Measurements from ENCODE around the gene FLVCR2. TPM values are rescaled to one million over a fixed set of nuclear protein-coding genes. Genes with fewer than 3 reads are reported as not detected.
A peak's percentile ranks its signal among the peaks of the same experiment; 100 is the strongest.

Gene FLVCR2
- total and polyA plus RNA-seq, 5 donors from 2014 or later = 4.4 to 7.7 (median 5.4) TPM

DNA sequence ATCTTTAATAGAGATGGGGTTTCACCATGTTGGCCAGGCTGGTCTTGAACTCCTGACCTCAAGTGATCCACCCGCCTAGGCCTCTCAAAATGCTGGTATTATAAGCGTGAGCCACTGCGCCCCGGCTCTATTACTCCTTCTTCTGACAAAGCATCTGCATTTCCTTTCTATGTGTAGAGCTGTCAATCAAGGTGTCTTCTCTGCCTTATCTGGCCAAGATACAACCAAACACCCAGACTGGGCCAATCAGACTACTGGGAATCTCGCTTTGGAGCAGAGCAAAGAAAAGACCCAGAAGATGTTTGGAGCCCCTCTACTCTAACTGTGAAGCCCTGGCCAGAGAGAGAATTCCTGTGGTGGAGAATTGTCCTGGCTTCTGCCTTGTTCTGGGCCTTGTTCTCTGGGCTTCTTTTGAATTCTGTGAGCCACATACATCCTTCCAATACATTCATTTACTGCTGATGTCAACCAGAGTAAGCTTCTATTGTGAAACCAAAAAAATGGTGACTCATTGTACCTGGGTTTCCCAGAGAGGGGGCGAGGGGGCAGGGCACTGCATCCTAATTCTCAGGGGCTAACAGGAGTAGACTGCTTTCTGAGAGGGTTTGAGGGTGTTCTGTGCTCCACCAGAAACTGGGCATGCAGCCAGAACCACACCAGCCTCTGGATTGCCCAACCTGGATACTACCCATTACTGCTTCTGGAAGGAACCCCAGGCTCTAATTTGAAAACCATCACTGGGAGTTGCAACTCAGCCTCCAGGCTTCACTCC lies 18.8 kb upstream of the FLVCR2 start:
- Mint-ChIP-seq H3K27ac (peak overlapping the region; percentile 85 to 94 (median 85)), H3K27me3 (no peaks in the 10 kb centered on the region), H3K4me1 (peaks cover 21 to 45% (median 31%) of the 10 kb centered on the region in 4 donors), H3K9me3 (peaks cover 0 to 3% (median 0%) of the 10 kb centered on the region in 7 donors), H3K4me3 (peak overlapping the region in 2 of 4 donors; percentile 48 to 59), H3K36me3 (no peaks in the 10 kb centered on the region)
- ATAC-seq (ENCODE audit: low read depth in 2 of 2) (peak; percentile 41 to 45), DNase-seq (peak in 1 of 3 donors; percentile 49)
- peak overlapping the region; percentile 59 for H3K27ac ChIP-seq (ENCODE audit: insufficient read depth, low read length, poor library complexity, severe bottlenecking)
- H3K36me3 ChIP-seq (ENCODE audit: control insufficient read depth, insufficient read depth, low read length) = no peaks in the 10 kb centered on the region
- H3K27me3 ChIP-seq (ENCODE audit: control insufficient read depth, insufficient read depth, low read length) = no peaks in the 10 kb centered on the region
- peaks cover 20% of the 10 kb centered on the region for H3K4me1 ChIP-seq (ENCODE audit: control insufficient read depth, insufficient read depth, low read length, poor library complexity, severe bottlenecking)
- no peaks in the 10 kb centered on the region for H3K9me3 ChIP-seq (ENCODE audit: control insufficient read depth in 2 of 2, low read length in 2 of 2)
- H3K4me3 ChIP-seq (ENCODE audit: low read depth, low read length) = no peak overlapping the region

DNA sequence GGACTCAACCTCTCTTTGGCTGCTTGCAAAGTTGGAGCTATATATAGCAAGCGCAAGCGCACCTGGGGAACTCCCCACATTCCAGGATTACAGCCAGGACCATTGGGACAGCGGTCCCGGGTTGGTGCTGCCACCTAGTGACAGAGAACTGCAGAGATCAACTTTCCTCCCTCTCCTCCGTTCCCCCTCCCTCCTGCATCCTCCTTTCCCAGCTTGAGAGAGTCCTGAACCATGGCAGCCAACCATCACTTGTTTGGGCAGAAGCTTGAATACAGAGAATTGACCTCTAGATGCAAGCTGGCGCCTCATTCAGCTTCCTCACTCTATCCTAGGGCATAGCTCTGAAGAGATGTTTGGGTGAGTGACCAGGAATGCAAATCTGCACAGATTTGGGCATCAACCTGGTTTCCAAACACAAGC lies 17.4 kb upstream of the FLVCR2 start:
- Mint-ChIP-seq H3K27me3 (no peaks in the 10 kb centered on the region), H3K27ac (peak overlapping the region; percentile 53 to 93 (median 70)), H3K4me3 (peak overlapping the region; percentile 17 to 86 (median 39)), H3K36me3 (no peaks in the 10 kb centered on the region), H3K4me1 (peaks cover 23 to 58% (median 39%) of the 10 kb centered on the region in 4 donors), H3K9me3 (peaks cover 0 to 3% (median 0%) of the 10 kb centered on the region in 7 donors)
- no peaks in the 10 kb centered on the region for H3K27me3 ChIP-seq (ENCODE audit: control insufficient read depth, insufficient read depth, low read length)
- H3K4me1 ChIP-seq (ENCODE audit: control insufficient read depth, insufficient read depth, low read length, poor library complexity, severe bottlenecking) = peaks cover 27% of the 10 kb centered on the region
- H3K27ac ChIP-seq (ENCODE audit: insufficient read depth, low read length, poor library complexity, severe bottlenecking) = peak overlapping the region; percentile 59
- DNase-seq (peak in 2 of 3 donors; percentile 31 to 32), ATAC-seq (ENCODE audit: low read depth in 2 of 2) (peak; percentile 7 to 29)
- H3K36me3 ChIP-seq (ENCODE audit: control insufficient read depth, insufficient read depth, low read length) = no peaks in the 10 kb centered on the region
- peak overlapping the region; percentile 28 for H3K4me3 ChIP-seq (ENCODE audit: low read depth, low read length)
- no peaks in the 10 kb centered on the region for H3K9me3 ChIP-seq (ENCODE audit: control insufficient read depth in 2 of 2, low read length in 2 of 2)

DNA sequence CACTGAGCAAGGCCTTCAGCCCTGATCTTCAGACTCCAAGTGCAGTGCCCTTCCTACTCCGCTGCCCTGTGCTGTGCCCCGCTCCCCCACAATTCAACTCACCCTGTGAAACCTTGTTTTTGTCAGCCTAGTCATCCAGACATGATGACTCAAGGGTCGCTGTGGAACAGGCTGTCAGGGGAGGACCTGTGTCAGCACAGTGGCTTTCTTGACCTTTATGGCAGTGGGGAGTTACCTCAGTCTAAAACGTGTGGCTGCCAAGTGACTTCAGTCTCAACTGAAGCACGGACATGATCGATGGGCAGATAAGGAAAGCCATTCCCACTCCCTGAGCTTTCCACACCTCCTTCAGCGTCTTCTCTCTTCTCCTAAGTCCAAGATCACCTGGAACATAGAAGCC lies 16.3 kb upstream of the FLVCR2 start:
- Histone ChIP-seq H3K4me3 (ENCODE audit: low read depth, low read length) (no peak overlapping the region), H3K36me3 (ENCODE audit: control insufficient read depth, insufficient read depth, low read length) (no peaks in the 10 kb centered on the region), H3K9me3 (ENCODE audit: control insufficient read depth in 2 of 2, low read length in 2 of 2) (no peaks in the 10 kb centered on the region), H3K4me1 (ENCODE audit: control insufficient read depth, insufficient read depth, low read length, poor library complexity, severe bottlenecking) (peaks cover 37% of the 10 kb centered on the region), H3K27me3 (ENCODE audit: control insufficient read depth, insufficient read depth, low read length) (no peaks in the 10 kb centered on the region), H3K27ac (ENCODE audit: insufficient read depth, low read length, poor library complexity, severe bottlenecking) (peak overlapping the region; percentile 59)
- Mint-ChIP-seq H3K4me3 (peak overlapping the region in 1 of 4 donors; percentile 2), H3K9me3 (peaks cover 0 to 2% (median 0%) of the 10 kb centered on the region in 7 donors), H3K27ac (peak overlapping the region; percentile 53 to 93 (median 65)), H3K27me3 (no peaks in the 10 kb centered on the region), H3K4me1 (peaks cover 29 to 69% (median 48%) of the 10 kb centered on the region in 4 donors), H3K36me3 (no peaks in the 10 kb centered on the region)
- ATAC-seq (ENCODE audit: low read depth in 2 of 2) (peak in 1 of 2 donors; percentile 27), DNase-seq (peak in 1 of 3 donors; percentile 61)

DNA sequence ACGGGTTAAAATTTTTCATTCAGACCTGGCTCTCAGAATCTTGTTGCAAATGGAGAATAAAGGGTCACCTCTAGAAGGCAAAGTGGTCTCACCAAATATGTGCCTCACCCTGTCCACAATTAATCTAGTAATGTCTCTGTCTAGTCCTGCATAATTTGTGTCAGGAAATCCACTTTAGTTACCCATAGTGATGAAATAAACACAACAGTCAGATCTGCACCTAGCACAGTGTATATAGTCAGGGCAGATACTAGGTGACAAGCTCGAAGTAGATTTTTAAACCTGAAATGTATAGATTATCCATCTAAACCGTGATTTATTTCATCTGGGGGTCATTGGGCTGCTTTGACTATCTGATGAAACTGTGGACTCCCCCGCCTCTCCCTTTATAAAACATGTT lies 15.9 kb upstream of the FLVCR2 start:
- Histone ChIP-seq H3K27me3 (ENCODE audit: control insufficient read depth, insufficient read depth, low read length) (no peaks in the 10 kb centered on the region), H3K27ac (ENCODE audit: insufficient read depth, low read length, poor library complexity, severe bottlenecking) (peak overlapping the region; percentile 59), H3K9me3 (ENCODE audit: control insufficient read depth in 2 of 2, low read length in 2 of 2) (no peaks in the 10 kb centered on the region), H3K4me3 (ENCODE audit: low read depth, low read length) (no peak overlapping the region), H3K4me1 (ENCODE audit: control insufficient read depth, insufficient read depth, low read length, poor library complexity, severe bottlenecking) (peaks cover 41% of the 10 kb centered on the region), H3K36me3 (ENCODE audit: control insufficient read depth, insufficient read depth, low read length) (no peaks in the 10 kb centered on the region)
- peak overlapping the region in 1 of 4 donors; percentile 36 for H3K4me3 Mint-ChIP-seq
- peak overlapping the region; percentile 53 to 93 (median 65) for H3K27ac Mint-ChIP-seq
- peaks cover 0 to 1% (median 0%) of the 10 kb centered on the region in 7 donors for H3K9me3 Mint-ChIP-seq
- no peaks in the 10 kb centered on the region for H3K36me3 Mint-ChIP-seq
- ATAC-seq (ENCODE audit: low read depth in 2 of 2) = no peak
- peaks cover 29 to 71% (median 49%) of the 10 kb centered on the region in 4 donors for H3K4me1 Mint-ChIP-seq
- no peak for DNase-seq
- H3K27me3 Mint-ChIP-seq = no peaks in the 10 kb centered on the region

DNA sequence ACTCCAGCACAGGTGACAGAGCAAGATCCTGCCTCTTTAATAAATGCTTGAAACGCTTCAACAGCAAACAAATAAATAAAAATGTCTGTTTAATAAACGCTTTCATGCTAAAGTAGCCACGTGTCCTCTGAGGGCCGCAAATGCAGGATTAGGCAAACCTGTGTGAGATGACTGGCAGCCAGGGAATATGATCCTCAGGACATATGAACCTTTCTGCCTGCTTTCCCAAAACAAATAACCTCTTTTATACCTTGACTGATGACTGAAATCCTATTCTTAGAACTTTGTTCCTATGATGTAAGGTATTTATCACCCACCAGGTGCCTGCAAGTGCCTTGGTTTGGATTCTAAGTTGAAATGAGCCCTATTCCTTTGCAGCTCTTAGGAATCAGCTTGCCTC lies 14.5 kb upstream of the FLVCR2 start:
- Mint-ChIP-seq H3K27ac (peak overlapping the region in 1 of 3 donors; percentile 17), H3K27me3 (no peaks in the 10 kb centered on the region)
- ATAC-seq (ENCODE audit: low read depth in 2 of 2) = no peak

DNA sequence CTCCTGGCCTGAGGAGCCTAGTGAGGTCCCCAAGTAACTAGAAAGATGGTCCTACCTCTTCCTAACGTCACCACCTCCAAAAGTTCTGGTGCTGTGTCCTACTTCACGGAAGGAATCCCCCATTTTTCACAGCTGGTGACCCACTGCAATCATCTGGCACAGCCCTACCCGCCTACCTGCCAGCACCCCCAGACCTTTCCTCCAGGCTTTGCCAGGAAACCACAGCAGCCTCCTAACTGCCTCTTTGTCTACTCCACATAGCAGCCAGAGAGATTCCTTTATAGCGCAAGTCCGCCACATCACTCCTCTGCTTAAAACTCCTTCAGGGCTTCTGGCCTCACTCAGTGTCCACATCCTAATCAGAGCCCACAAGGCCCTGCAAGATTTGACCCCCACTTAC lies 13.4 kb upstream of the FLVCR2 start:
- H3K4me3 ChIP-seq (ENCODE audit: low read depth, low read length) = no peak overlapping the region
- H3K9me3 ChIP-seq (ENCODE audit: control insufficient read depth in 2 of 2, low read length in 2 of 2) = no peaks in the 10 kb centered on the region
- no peaks in the 10 kb centered on the region for H3K36me3 ChIP-seq (ENCODE audit: control insufficient read depth, insufficient read depth, low read length)
- peaks cover 43% of the 10 kb centered on the region for H3K4me1 ChIP-seq (ENCODE audit: control insufficient read depth, insufficient read depth, low read length, poor library complexity, severe bottlenecking)
- H3K27ac ChIP-seq (ENCODE audit: insufficient read depth, low read length, poor library complexity, severe bottlenecking) = no peak overlapping the region
- Mint-ChIP-seq H3K27ac (peak overlapping the region; percentile 81 to 98 (median 84)), H3K4me3 (peak overlapping the region in 1 of 4 donors; percentile 39), H3K27me3 (no peaks in the 10 kb centered on the region), H3K9me3 (peaks cover 0 to 1% (median 0%) of the 10 kb centered on the region in 7 donors), H3K4me1 (peaks cover 28 to 69% (median 49%) of the 10 kb centered on the region in 4 donors), H3K36me3 (peaks cover 5% of the 10 kb centered on the region)
- no peaks in the 10 kb centered on the region for H3K27me3 ChIP-seq (ENCODE audit: control insufficient read depth, insufficient read depth, low read length)
- DNase-seq = no peak
- ATAC-seq (ENCODE audit: low read depth in 2 of 2) = no peak

More for the DNA sequence above, 14.5 kb upstream of the FLVCR2 start:
- Mint-ChIP-seq H3K9me3 (peaks cover 0 to 1% (median 0%) of the 10 kb centered on the region in 7 donors), H3K4me3 (no peak overlapping the region), H3K36me3 (peaks cover 5% of the 10 kb centered on the region), H3K4me1 (peaks cover 33 to 78% (median 54%) of the 10 kb centered on the region in 4 donors)
- H3K4me3 ChIP-seq (ENCODE audit: low read depth, low read length) = no peak overlapping the region
- H3K4me1 ChIP-seq (ENCODE audit: control insufficient read depth, insufficient read depth, low read length, poor library complexity, severe bottlenecking) = peaks cover 52% of the 10 kb centered on the region
- no peak overlapping the region for H3K27ac ChIP-seq (ENCODE audit: insufficient read depth, low read length, poor library complexity, severe bottlenecking)
- H3K9me3 ChIP-seq (ENCODE audit: control insufficient read depth in 2 of 2, low read length in 2 of 2) = no peaks in the 10 kb centered on the region
- no peak for DNase-seq
- no peaks in the 10 kb centered on the region for H3K36me3 ChIP-seq (ENCODE audit: control insufficient read depth, insufficient read depth, low read length)
- no peaks in the 10 kb centered on the region for H3K27me3 ChIP-seq (ENCODE audit: control insufficient read depth, insufficient read depth, low read length)

DNA sequence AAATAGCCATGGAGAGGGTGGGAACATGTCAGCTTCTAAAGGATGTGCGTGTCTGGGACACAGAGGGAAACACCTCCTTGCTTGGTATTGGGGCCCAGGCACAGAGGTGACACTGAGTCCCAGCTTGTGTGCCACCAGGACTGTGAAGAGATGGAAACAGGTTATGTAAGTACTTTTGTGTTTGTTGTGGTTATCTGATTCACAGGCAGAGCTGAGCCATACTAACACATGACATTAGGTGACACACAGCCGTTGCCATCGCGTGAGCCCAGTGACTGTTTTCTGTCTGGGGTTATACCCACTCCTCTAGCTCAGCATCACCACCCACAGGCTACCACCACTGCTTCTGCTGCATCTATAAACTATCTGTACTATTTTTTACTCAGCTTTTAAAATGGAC lies 12.1 kb upstream of the FLVCR2 start:
- peaks cover 34% of the 10 kb centered on the region for H3K4me1 ChIP-seq (ENCODE audit: control insufficient read depth, insufficient read depth, low read length, poor library complexity, severe bottlenecking)
- H3K36me3 ChIP-seq (ENCODE audit: control insufficient read depth, insufficient read depth, low read length) = no peaks in the 10 kb centered on the region
- H3K27ac Mint-ChIP-seq = peak overlapping the region; percentile 84 to 98 (median 90)
- peaks cover 22 to 59% (median 40%) of the 10 kb centered on the region in 4 donors for H3K4me1 Mint-ChIP-seq
- no peaks in the 10 kb centered on the region for H3K27me3 Mint-ChIP-seq
- peak overlapping the region; percentile 88 for H3K27ac ChIP-seq (ENCODE audit: insufficient read depth, low read length, poor library complexity, severe bottlenecking)
- DNase-seq (peak; percentile 59 to 95 (median 74)), ATAC-seq (ENCODE audit: low read depth in 2 of 2) (peak; percentile 94 to 96)
- H3K9me3 Mint-ChIP-seq = peaks cover 0 to 1% (median 0%) of the 10 kb centered on the region in 7 donors
- peaks cover 5% of the 10 kb centered on the region for H3K36me3 Mint-ChIP-seq
- H3K9me3 ChIP-seq (ENCODE audit: control insufficient read depth in 2 of 2, low read length in 2 of 2) = no peaks in the 10 kb centered on the region
- H3K4me3 Mint-ChIP-seq = peak overlapping the region; percentile 1 to 85 (median 40)
- peak overlapping the region; percentile 14 for H3K4me3 ChIP-seq (ENCODE audit: low read depth, low read length)
- H3K27me3 ChIP-seq (ENCODE audit: control insufficient read depth, insufficient read depth, low read length) = no peaks in the 10 kb centered on the region
